Muscle of back (tissue), 13 donors: ENCODE data around the gene PARS2. TPM values are rescaled to one million over a fixed set of nuclear protein-coding genes. Genes with fewer than 3 reads are reported as not detected.

Source experiments
- DNase-seq, 3 donors: peaks; one replicate each; pipeline versions ENCODE4 v3.0.0 to v3.0.0-alpha.2; 2013
- long read RNA-seq, 9 donors: transcript quantifications; one replicate each; lab custom pipeline, GENCODE V29; 2026
- polyA plus RNA-seq, 10 donors: library from polyadenylated mRNA; unstranded; fragments of 120-200 nt; gene quantifications; one replicate each; pipeline ENCODE4 v1.2.1, GENCODE V29; 2013; ENCODE audit not compliant: insufficient read length in 10 of 10

PARS2 gene
- polyA plus RNA-seq = 1 to 10 TPM; 3.6 to 5.3 (median 4.4) TPM
- long read RNA-seq, donor 1, partial matches to known transcripts = 0 of 1 reads
- long read RNA-seq, donor 1, other reads (novel, unspliced or antisense) = 0 of 1 reads
- long read RNA-seq, donor 2, partial matches to known transcripts = 0 of 3 reads
- long read RNA-seq, donor 2, other reads (novel, unspliced or antisense) = 0 of 3 reads
- long read RNA-seq, donor 3 = 0 reads
- long read RNA-seq, donor 4, partial matches to known transcripts = 0 of 3 reads
- long read RNA-seq, donor 4, other reads (novel, unspliced or antisense) = 0 of 3 reads
- long read RNA-seq, donor 5, partial matches to known transcripts = 0 of 4 reads
- long read RNA-seq, donor 5, other reads (novel, unspliced or antisense) = 0 of 4 reads
- long read RNA-seq, donor 6, transcript PARS2-201 (2 exons, 2,347 nt) = major isoform, 5 of 5 reads
- long read RNA-seq, donor 6, partial matches to known transcripts = 0 of 5 reads
- long read RNA-seq, donor 6, other reads (novel, unspliced or antisense) = 0 of 5 reads
- long read RNA-seq, donor 7, partial matches to known transcripts = 0 of 2 reads
- long read RNA-seq, donor 7, other reads (novel, unspliced or antisense) = 0 of 2 reads
- long read RNA-seq, donor 8, partial matches to known transcripts = 0 of 2 reads
- long read RNA-seq, donor 8, other reads (novel, unspliced or antisense) = 0 of 2 reads
- long read RNA-seq, donor 9 = 0 reads

GRCh38 chr1:54764133-54764921, at the start of gene PARS2:
TSS of gene PARS2 (minus strand) at chr1:54764523. CDS start at chr1:54759161, 5,362 bp downstream.
- peak; percentile 99 to 100 (median 100) for DNase-seq

GRCh38 chr1:54814126-54814498, 49.8 kb upstream of the PARS2 start:
- no peak for DNase-seq

- no peak for DNase-seq
These were observed 49.3 kb upstream of the PARS2 start for GRCh38 chr1:54813485-54814125.

GRCh38 chr1:54812801-54813484, 48.6 kb upstream of the PARS2 start:
- DNase-seq = no peak

GRCh38 chr1:54811739-54812655, 47.7 kb upstream of the PARS2 start:
- no peak for DNase-seq

GRCh38 chr1:54811066-54811465, 46.7 kb upstream of the PARS2 start:
- no peak for DNase-seq

- peak; percentile 32 to 71 (median 47) for DNase-seq
These were observed 46.0 kb upstream of the PARS2 start for GRCh38 chr1:54810153-54810942.

- DNase-seq = no peak
These were observed 45.3 kb upstream of the PARS2 start for GRCh38 chr1:54809496-54810074.

GRCh38 chr1:54808443-54809207, 44.3 kb upstream of the PARS2 start:
- no peak for DNase-seq

- no peak for DNase-seq
These were observed 43.4 kb upstream of the PARS2 start for GRCh38 chr1:54807756-54808155.

GRCh38 chr1:54806931-54807611, 42.7 kb upstream of the PARS2 start:
- no peak for DNase-seq

- DNase-seq = no peak
These were observed 41.7 kb upstream of the PARS2 start for GRCh38 chr1:54805981-54806381.

- DNase-seq = no peak
These were observed 41.1 kb upstream of the PARS2 start for GRCh38 chr1:54805466-54805865.

GRCh38 chr1:54804471-54805132, 40.3 kb upstream of the PARS2 start:
- DNase-seq = no peak

- DNase-seq = no peak
These were observed 39.6 kb upstream of the PARS2 start for GRCh38 chr1:54803761-54804470.
